Activated naive CD8-positive, alpha-beta T cell (primary cell): ENCODE results near the gene IDH3G.

ENCODE experiments used
- H3K27ac Mint-ChIP-seq: one replicate; pipeline ENCODE4 v1.8.0; 2021; ENCODE audit warnings: mixed read lengths
- H3K27me3 Mint-ChIP-seq: one replicate; pipeline ENCODE4 v1.8.0; 2021; ENCODE audit warnings: mixed read lengths
- H3K36me3 Mint-ChIP-seq: one replicate; pipeline ENCODE4 v1.8.0; 2021; ENCODE audit warnings: mixed read lengths
- H3K4me1 Mint-ChIP-seq: one replicate; pipeline ENCODE4 v1.8.0; 2021; ENCODE audit warnings: low read depth, mixed read lengths
- H3K4me3 Mint-ChIP-seq: one replicate; pipeline ENCODE4 v1.8.0; 2021; ENCODE audit warnings: mild to moderate bottlenecking, mixed read lengths
- H3K9me3 Mint-ChIP-seq: one replicate; pipeline ENCODE4 v1.8.0; 2021; ENCODE audit warnings: low read depth, mixed read lengths

Gene IDH3G

DNA sequence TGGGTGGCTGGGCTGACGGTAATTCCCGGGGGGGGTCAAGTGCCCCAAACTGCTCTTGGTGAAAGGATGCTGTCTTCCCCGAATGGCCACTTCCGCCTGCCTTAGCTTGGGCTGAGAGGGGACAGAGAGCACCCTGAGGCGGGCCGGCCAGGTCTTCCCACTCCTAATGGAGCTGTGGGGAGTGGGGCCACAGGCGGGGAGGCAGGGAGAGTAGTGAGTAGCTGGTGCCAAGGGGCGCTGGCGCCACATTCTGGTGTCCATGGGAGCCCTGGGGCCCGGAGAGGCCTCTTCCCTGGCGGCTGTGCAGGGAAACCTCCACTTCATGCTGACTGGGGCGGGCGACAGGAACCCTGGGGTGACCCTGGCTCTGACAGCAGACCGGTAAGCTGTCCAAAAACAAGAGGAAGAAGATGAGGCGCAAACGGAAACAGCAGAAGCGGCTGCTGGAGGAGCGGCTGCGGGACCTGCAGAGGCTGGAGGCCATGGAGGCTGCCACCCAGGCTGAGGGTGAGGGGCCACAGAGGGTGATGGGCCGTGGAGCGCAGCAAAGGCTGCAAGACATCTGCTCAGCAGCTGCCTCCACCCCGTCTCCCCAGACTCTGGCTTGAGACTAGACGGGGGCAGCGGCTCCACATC, 10.7 kb downstream of the IDH3G start:
- Mint-ChIP-seq H3K4me1 (peaks cover 3% of the 10 kb centered on the region), H3K4me3 (no peak overlapping the region), H3K36me3 (no peaks in the 10 kb centered on the region), H3K9me3 (no peaks in the 10 kb centered on the region), H3K27me3 (no peaks in the 10 kb centered on the region), H3K27ac (no peak overlapping the region)

DNA sequence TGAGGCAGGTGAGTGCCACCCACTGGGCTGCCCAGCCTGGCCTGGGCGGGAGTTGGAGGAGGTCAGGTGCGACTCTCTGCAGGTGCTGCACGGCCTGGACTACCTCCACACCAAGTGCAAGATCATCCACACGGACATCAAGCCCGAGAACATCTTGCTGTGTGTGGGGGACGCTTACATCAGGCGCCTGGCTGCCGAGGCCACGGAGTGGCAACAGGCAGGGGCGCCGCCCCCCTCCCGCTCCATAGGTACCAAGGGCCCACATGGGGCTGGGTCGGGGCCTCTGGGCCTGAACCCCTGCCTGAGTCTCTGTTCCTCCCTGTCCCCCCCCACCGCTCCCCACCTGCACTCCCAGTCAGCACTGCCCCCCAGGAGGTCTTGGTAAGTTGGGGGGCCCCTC, 11.3 kb downstream of the IDH3G start:
- H3K36me3 Mint-ChIP-seq, result no peaks in the 10 kb centered on the region
- no peaks in the 10 kb centered on the region for H3K9me3 Mint-ChIP-seq
- H3K27ac Mint-ChIP-seq, result no peak overlapping the region
- no peaks in the 10 kb centered on the region for H3K27me3 Mint-ChIP-seq
- H3K4me1 Mint-ChIP-seq, result peaks cover 3% of the 10 kb centered on the region
- no peak overlapping the region for H3K4me3 Mint-ChIP-seq

DNA sequence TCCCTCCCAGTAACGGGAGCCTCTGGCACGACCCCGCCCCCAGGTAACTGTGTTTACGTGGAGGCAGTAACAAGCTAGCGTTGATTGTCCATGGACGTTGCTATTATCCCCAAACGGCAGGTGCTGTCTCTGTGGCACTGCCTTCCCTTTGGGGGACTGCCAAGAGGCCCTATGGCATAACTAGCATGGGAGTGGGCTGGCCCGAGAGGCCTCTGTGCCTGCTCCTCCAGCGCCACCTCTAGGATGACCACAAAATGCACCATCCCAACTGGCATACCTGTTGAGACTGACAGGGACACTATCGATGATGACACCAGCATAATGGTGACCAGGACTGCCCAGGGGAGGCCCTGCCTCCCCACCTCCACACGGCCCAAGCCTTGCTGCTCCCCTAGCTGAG, 11.9 kb downstream of the IDH3G start:
- H3K36me3 Mint-ChIP-seq, result no peaks in the 10 kb centered on the region
- no peak overlapping the region for H3K4me3 Mint-ChIP-seq
- H3K9me3 Mint-ChIP-seq, result no peaks in the 10 kb centered on the region
- no peaks in the 10 kb centered on the region for H3K27me3 Mint-ChIP-seq
- no peak overlapping the region for H3K27ac Mint-ChIP-seq
- H3K4me1 Mint-ChIP-seq, result peaks cover 3% of the 10 kb centered on the region

DNA sequence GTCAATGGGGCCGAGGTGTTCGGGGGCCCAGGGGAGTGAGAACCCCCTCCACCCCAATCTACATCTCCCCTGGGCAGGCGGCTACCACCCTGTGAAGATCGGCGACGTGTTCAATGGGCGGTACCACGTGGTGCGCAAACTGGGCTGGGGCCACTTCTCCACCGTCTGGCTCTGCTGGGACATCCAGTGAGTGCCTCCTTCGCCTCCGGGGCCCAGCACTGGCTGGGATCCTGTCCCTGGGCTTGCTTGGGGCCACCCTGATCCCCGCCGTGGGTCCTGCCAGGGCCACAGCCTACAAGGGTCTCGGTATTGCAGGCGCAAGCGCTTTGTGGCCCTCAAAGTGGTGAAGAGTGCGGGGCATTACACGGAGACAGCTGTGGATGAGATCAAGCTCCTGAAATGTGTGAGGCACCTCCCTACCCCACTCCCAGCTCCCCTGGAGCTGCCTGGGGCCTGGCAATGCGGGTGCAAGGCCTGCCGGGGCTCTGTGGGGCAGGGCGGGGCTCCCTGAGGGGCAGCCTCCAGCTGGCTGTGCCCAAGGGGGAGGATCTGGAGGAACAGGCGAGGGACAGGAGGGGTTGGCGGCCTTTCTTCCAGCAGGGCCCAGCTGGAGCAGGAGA, 12.6 kb downstream of the IDH3G start:
- Mint-ChIP-seq H3K36me3 (no peaks in the 10 kb centered on the region), H3K4me3 (no peak overlapping the region), H3K27ac (no peak overlapping the region), H3K9me3 (no peaks in the 10 kb centered on the region), H3K27me3 (no peaks in the 10 kb centered on the region), H3K4me1 (peaks cover 3% of the 10 kb centered on the region)

- H3K9me3 Mint-ChIP-seq, result no peaks in the 10 kb centered on the region
- H3K27me3 Mint-ChIP-seq, result no peaks in the 10 kb centered on the region
- H3K27ac Mint-ChIP-seq, result no peak within 1 kb of the TSS
- peaks cover 3% of the 10 kb centered on the region for H3K4me1 Mint-ChIP-seq
- H3K36me3 Mint-ChIP-seq, result no peaks in the 10 kb centered on the region
- H3K4me3 Mint-ChIP-seq, result no peak within 1 kb of the TSS
Measured at GRCh38 chrX:153780678-153781427, 13.3 kb downstream of the IDH3G start, which contains the start of gene SRPK3. TSS of gene SRPK3 (plus strand) at chrX:153781041. CDS start at chrX:153781087, 46 bp downstream.

DNA sequence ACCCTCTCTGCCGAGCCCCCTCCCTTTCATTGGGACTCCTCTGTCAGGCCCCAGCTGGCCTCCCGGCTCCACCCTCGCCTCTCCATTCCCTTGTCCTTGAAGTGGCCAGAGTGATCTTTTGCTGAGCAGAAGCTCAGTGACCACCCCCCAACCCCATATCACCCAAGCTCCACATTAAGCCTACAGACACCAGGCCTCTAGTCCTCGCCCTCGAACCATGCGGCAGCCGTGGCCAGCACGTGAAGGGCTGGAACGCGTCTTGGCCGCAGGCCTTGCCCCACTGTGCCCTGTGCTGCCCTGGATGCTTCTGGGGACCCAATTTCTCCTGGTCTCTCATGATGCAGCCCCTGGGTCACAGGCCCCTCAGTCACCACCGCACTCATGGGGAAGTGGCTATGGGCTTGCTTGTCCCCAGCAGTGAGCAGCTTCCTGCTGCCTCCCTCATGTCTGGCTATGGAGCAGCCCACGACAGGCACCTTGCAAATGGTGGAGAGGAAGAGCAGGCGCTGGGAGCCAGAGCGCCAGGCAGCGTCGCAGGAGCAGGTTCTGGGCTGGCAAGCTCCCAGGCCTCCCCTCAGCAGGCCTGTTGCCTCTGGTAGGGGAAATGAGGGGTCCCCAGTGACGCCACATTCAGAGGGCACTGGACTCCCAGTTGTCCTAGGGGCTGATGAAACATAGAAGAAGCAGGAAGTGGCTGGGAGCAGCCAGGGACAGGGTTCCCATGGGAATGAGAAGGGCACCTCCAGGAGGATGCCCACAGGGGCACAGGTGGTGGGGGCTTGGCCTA, 14.1 kb downstream of the IDH3G start:
- Mint-ChIP-seq H3K36me3 (no peaks in the 10 kb centered on the region), H3K9me3 (no peaks in the 10 kb centered on the region), H3K27me3 (no peaks in the 10 kb centered on the region), H3K4me1 (peaks cover 3% of the 10 kb centered on the region), H3K27ac (no peak overlapping the region), H3K4me3 (no peak overlapping the region)

DNA sequence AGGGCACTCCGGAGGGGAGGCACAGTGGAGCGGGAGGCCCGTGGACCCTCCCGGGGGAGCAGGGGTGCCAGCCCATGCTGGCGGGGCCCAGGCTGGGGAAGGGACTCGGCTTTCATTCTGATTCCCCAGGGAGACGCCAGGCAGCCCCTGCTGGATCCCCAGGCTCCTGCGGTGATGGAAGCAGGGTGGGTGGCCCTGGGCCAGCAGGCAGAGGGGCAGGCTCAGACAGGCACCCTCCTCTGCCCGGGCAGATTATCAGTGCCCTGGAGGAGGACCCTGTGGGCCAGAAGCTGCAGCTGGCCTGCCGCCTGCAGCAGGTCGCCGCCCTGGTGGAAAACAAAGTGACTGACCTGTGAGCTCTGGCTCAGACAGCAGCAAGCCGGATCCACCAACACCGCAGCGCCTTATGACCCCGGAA, 15.5 kb downstream of the IDH3G start:
- Mint-ChIP-seq H3K4me3 (no peak overlapping the region), H3K4me1 (peaks cover 3% of the 10 kb centered on the region), H3K27me3 (no peaks in the 10 kb centered on the region), H3K27ac (no peak overlapping the region), H3K9me3 (no peaks in the 10 kb centered on the region), H3K36me3 (no peaks in the 10 kb centered on the region)

DNA sequence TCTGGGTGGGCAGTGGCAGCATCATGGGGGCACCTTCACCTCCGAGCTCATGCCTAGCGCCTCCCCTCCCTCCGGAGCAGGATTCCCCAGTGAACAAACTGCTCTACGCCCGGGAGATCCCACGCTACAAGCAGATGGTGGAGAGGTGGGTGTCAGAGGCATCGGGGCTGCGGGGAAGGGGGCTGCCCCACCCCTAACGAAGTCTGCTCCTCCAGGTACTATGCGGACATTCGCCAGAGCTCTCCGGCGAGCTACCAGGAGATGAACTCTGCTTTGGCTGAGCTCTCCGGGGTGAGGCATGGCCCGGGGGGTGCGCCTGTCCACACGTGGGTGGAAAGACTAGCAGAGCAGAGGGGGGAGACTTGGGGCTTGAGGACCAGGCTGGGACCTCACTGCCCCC, 16.0 kb downstream of the IDH3G start:
- H3K9me3 Mint-ChIP-seq, result no peaks in the 10 kb centered on the region
- H3K4me1 Mint-ChIP-seq, result peaks cover 3% of the 10 kb centered on the region

DNA sequence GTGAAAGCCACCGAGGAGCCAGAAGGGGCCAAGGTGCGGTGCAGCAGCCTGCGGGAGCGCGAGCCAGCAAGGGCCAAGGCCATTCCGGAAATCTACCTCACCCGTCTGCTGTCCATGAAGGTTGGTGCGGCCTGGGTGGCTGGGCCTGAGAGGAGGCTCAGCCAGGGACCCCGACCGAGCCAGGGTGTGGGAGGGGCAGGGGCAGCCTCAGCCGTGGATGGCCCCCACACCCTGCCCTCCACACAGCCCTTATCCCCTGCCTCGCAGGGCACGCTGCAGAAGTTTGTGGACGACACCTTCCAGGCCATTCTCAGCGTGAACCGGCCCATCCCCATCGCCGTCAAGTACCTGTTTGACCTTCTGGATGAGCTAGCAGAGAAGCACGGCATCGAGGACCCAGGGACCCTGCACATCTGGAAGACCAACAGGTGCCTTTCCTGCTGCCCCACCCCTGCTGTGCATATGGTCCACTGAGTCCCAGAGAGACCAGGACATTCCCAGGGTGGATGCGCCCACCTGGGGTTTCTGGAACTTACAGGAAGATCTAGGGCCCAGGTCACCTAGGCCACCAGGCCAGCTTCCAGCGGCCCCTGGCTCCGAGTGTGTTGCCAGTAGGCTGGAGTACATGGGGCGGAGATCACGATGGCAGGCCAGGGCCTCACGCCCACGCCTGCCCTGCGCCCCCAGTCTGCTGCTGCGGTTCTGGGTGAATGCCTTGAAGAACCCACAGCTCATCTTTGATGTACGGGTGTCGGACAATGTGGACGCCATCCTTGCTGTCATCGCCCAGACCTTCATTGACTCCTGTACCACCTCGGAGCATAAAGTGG, 16.7 kb downstream of the IDH3G start:
- no peak overlapping the region for H3K27ac Mint-ChIP-seq
- H3K27me3 Mint-ChIP-seq, result no peaks in the 10 kb centered on the region
- H3K4me1 Mint-ChIP-seq, result peaks cover 3% of the 10 kb centered on the region
- H3K36me3 Mint-ChIP-seq, result no peaks in the 10 kb centered on the region
- no peak overlapping the region for H3K4me3 Mint-ChIP-seq
- no peaks in the 10 kb centered on the region for H3K9me3 Mint-ChIP-seq

More for the DNA sequence above, 16.0 kb downstream of the IDH3G start:
- H3K36me3 Mint-ChIP-seq, result no peaks in the 10 kb centered on the region
- H3K27me3 Mint-ChIP-seq, result no peaks in the 10 kb centered on the region
- no peak overlapping the region for H3K27ac Mint-ChIP-seq
- no peak overlapping the region for H3K4me3 Mint-ChIP-seq

DNA sequence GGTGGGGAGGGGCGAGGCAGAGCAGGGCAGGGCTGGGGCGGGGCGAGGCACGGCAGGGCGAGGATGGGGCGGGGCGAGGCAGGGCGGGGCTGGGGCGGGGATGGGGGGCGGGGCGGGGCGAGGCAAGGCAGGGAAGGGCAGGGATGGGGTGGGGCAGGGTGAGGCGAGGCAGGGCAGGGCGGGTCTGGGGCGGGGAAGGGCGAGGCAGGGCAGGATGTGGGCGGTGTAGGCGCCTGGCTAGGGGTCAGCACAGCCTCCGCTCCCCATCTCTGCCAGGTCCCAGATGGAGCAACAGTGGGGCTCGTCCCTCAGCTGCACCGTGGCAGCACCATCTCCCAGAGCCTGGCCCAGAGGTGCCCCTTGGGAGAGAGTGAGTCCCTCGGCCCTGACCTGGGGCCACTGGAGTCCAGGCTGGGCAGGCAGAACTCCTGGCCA, 17.5 kb downstream of the IDH3G start:
- H3K27ac Mint-ChIP-seq, result no peak overlapping the region
- H3K4me1 Mint-ChIP-seq, result peaks cover 3% of the 10 kb centered on the region
- H3K4me3 Mint-ChIP-seq, result no peak overlapping the region
- H3K36me3 Mint-ChIP-seq, result no peaks in the 10 kb centered on the region
- H3K9me3 Mint-ChIP-seq, result no peaks in the 10 kb centered on the region
- H3K27me3 Mint-ChIP-seq, result no peaks in the 10 kb centered on the region

GRCh38 chrX:153776120-153776599, 18.0 kb downstream of the IDH3G start:
- Mint-ChIP-seq H3K27me3 (no peaks in the 10 kb centered on the region), H3K9me3 (no peaks in the 10 kb centered on the region), H3K27ac (no peak overlapping the region), H3K36me3 (no peaks in the 10 kb centered on the region), H3K4me3 (no peak overlapping the region), H3K4me1 (peaks cover 3% of the 10 kb centered on the region)

GRCh38 chrX:153775293-153776119, 18.7 kb downstream of the IDH3G start:
- Mint-ChIP-seq H3K27ac (no peak overlapping the region), H3K9me3 (no peaks in the 10 kb centered on the region), H3K27me3 (no peaks in the 10 kb centered on the region), H3K4me1 (peaks cover 3% of the 10 kb centered on the region), H3K4me3 (no peak overlapping the region), H3K36me3 (no peaks in the 10 kb centered on the region)

DNA sequence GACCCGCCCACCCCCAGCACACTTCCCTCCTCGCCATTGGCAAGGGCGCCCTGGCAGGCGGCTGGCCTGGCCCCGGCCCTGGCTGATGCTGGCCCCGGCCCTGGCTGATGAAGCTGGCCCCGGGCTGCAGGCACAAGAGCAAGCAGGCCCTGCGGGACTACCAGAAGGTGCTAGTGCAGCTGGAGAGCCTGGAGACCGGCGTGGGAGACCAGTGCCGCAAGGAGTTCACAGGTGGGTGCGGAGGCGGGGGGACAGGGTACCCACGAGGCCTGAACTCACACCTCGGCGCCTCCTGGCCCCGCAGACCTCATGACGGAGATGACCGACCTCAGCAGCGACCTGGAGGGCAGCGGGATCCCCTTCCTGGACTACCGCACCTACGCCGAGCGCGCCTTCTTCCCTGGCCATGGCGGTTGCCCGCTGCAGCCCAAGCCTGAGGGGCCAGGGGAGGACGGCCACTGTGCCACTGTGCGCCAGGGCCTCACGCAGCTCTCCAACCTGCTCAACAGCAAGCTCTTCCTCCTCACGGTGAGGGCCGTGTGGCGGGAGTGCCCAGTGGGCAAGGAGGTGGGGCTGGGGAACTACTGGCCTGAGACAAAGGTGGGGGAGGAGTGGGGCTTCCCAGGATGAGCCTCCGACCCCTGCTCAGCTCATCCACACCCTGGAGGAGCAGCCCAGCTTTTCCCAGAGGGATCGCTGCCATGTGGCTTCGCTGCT, 19.4 kb downstream of the IDH3G start:
- no peaks in the 10 kb centered on the region for H3K9me3 Mint-ChIP-seq
- H3K4me1 Mint-ChIP-seq, result no peaks in the 10 kb centered on the region
- no peaks in the 10 kb centered on the region for H3K36me3 Mint-ChIP-seq

More for the DNA sequence above, 19.4 kb downstream of the IDH3G start:
- no peaks in the 10 kb centered on the region for H3K27me3 Mint-ChIP-seq
- no peak overlapping the region for H3K4me3 Mint-ChIP-seq
- no peak overlapping the region for H3K27ac Mint-ChIP-seq
